Stomach (tissue), 4 donors: ENCODE data around the gene STKLD1.

Source experiments
- POLR2AphosphoS5 ChIP-seq, 3 donors: sonication (generic); formaldehyde crosslinking; IDR thresholded peaks; one replicate each; pipeline ENCODE4 v1.6.1; 2016; ENCODE audit warnings: antibody characterized with exemption in 3 of 3
- TF ChIP-seq, protein P1 (sequence below), 7 experiments: fragments of 450-650 bp in 4 of 7; fragments of 200-600 bp in 3 of 7; sonication (generic) in 3 of 7; IDR thresholded peaks; one replicate each; pipeline ENCODE4 v1.5.1; 2016 to 2019; ENCODE audit warnings: antibody characterized with exemption in 7 of 7, control low read depth in 2 of 7, mild to moderate bottlenecking in 1 of 7

- TF ChIP-seq, protein P1, sequence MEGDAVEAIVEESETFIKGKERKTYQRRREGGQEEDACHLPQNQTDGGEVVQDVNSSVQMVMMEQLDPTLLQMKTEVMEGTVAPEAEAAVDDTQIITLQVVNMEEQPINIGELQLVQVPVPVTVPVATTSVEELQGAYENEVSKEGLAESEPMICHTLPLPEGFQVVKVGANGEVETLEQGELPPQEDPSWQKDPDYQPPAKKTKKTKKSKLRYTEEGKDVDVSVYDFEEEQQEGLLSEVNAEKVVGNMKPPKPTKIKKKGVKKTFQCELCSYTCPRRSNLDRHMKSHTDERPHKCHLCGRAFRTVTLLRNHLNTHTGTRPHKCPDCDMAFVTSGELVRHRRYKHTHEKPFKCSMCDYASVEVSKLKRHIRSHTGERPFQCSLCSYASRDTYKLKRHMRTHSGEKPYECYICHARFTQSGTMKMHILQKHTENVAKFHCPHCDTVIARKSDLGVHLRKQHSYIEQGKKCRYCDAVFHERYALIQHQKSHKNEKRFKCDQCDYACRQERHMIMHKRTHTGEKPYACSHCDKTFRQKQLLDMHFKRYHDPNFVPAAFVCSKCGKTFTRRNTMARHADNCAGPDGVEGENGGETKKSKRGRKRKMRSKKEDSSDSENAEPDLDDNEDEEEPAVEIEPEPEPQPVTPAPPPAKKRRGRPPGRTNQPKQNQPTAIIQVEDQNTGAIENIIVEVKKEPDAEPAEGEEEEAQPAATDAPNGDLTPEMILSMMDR (IDR thresholded peaks at IDR 0.05) = peak in 5 of 7 experiments; percentile 19 to 53 (median 42)
- TF ChIP-seq POLR2AphosphoS5 (IDR thresholded peaks at IDR 0.05) = no peak
Observed at GRCh38 chr9:133429641-133430161, 53.5 kb downstream of the STKLD1 start.
